Calu3 (cell line): ENCODE data around the gene PTCD2. TPM values are rescaled to one million over a fixed set of nuclear protein-coding genes. Genes with fewer than 3 reads are reported as not detected.

Source experiments
- BruUV-seq: library from RNA; stranded (reverse); fragments of 400-500 nt; replicated peaks from 2 replicates; lab custom pipeline; 2021; lab: Mats Ljungman, UMichigan
- CTCF ChIA-PET: fragments of 300-600 bp; sonication (Branson Sonifier 250); formaldehyde crosslinking; loops from one replicate; lab custom pipeline; 2022; ENCODE audit warnings: antibody characterized with exemption; lab: Charles Lee
- DNase-seq: peaks from one replicate; pipeline ENCODE4 v3.0.0; 2022
- H3K27ac Mint-ChIP-seq: one replicate; pipeline ENCODE4 v1.8.0; 2022; ENCODE audit warnings: mixed read lengths; ENCODE audit not compliant: unreplicated experiment
- H3K27me3 Mint-ChIP-seq: one replicate; pipeline ENCODE4 v1.8.0; 2022; ENCODE audit warnings: mixed read lengths; ENCODE audit not compliant: unreplicated experiment
- H3K36me3 Mint-ChIP-seq: one replicate; pipeline ENCODE4 v1.8.0; 2022; ENCODE audit warnings: mild to moderate bottlenecking, moderate library complexity, mixed read lengths; ENCODE audit not compliant: insufficient read depth, unreplicated experiment
- H3K4me1 Mint-ChIP-seq: one replicate; pipeline ENCODE4 v1.8.0; 2022; ENCODE audit warnings: mild to moderate bottlenecking, low read depth, mixed read lengths; ENCODE audit not compliant: unreplicated experiment
- H3K4me3 Mint-ChIP-seq: one replicate; pipeline ENCODE4 v1.8.0; 2022; ENCODE audit warnings: mild to moderate bottlenecking, low read depth, moderate library complexity, mixed read lengths; ENCODE audit not compliant: unreplicated experiment
- H3K9me3 Mint-ChIP-seq: one replicate; pipeline ENCODE4 v1.8.0; 2022; ENCODE audit warnings: low read depth, mixed read lengths; ENCODE audit not compliant: unreplicated experiment
- intact Hi-C: fragments of 100-400 bp; cut with micrococcal nuclease; formaldehyde crosslinking; loops from one replicate; pipeline ENCODE4 v1.10.0; 2022; ENCODE audit not compliant: unreplicated experiment
- total RNA-seq: library from RNA; stranded (reverse); gene quantifications from 2 replicates; pipeline ENCODE4 v1.2.3, GENCODE V29; 2022
- TF ChIP-seq, protein P1 (sequence below): fragments of 200-600 bp; IDR thresholded peaks from one replicate; pipeline ENCODE4 v1.8.0; 2022; ENCODE audit warnings: antibody characterized with exemption; ENCODE audit not compliant: unreplicated experiment

The PTCD2 gene
- total RNA-seq, 1 experiment from 2014 or later: 14.3 TPM

DNA sequence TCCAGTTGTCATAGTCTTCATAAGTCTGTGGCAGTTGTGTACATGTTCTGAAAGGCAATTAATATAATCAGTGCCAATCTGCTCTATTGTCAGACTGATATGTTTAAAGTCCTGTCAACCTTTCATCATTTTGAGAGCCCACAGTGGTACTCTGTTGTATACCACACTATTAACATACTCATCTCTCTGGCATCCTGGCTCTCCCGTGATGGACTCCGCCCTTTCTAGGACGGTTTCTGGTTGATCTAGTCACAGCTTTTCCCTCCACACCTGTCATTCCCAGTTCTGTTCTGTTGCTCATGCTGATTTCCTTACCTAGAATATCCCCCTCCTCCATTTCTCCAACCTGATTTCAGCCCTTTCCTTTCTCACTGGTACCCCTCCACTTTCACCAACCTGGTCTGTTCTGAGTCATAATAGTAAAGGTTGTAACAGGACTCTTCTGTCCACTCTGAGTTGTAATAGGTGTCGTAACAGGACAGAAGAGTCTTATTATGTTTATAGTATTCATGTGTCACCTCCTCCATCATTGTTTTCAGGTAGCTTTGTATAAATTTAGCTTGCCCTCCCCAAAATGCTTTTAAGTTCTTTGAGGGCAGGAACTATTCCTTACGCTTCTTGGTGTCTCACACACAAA lies 4.1 kb downstream of the PTCD2 start:
- H3K9me3 Mint-ChIP-seq: no peaks in the 10 kb centered on the region
- intact Hi-C loops: no loop called here
- DNase-seq: no peak
- no peaks in the 10 kb centered on the region for H3K27me3 Mint-ChIP-seq
- TF ChIP-seq, protein P1, sequence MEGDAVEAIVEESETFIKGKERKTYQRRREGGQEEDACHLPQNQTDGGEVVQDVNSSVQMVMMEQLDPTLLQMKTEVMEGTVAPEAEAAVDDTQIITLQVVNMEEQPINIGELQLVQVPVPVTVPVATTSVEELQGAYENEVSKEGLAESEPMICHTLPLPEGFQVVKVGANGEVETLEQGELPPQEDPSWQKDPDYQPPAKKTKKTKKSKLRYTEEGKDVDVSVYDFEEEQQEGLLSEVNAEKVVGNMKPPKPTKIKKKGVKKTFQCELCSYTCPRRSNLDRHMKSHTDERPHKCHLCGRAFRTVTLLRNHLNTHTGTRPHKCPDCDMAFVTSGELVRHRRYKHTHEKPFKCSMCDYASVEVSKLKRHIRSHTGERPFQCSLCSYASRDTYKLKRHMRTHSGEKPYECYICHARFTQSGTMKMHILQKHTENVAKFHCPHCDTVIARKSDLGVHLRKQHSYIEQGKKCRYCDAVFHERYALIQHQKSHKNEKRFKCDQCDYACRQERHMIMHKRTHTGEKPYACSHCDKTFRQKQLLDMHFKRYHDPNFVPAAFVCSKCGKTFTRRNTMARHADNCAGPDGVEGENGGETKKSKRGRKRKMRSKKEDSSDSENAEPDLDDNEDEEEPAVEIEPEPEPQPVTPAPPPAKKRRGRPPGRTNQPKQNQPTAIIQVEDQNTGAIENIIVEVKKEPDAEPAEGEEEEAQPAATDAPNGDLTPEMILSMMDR: no peak
- CTCF ChIA-PET: no interaction called here
- no peak overlapping the region for H3K4me3 Mint-ChIP-seq
- no peak overlapping the region for H3K27ac Mint-ChIP-seq
- no TSS peak for BruUV-seq
- H3K36me3 Mint-ChIP-seq: peaks cover 26% of the 10 kb centered on the region
- peaks cover 17% of the 10 kb centered on the region for H3K4me1 Mint-ChIP-seq

GRCh38 chr5:72325566-72326305 lies 5.6 kb downstream of the PTCD2 start:
- Mint-ChIP-seq H3K36me3 (peaks cover 20% of the 10 kb centered on the region), H3K4me1 (peaks cover 17% of the 10 kb centered on the region), H3K27me3 (no peaks in the 10 kb centered on the region), H3K27ac (no peak overlapping the region), H3K4me3 (no peak overlapping the region), H3K9me3 (no peaks in the 10 kb centered on the region)
- intact Hi-C loops: no loop called here
- no TSS peak for BruUV-seq
- CTCF ChIA-PET: interaction anchor here (0.7 kb wide), 1 partner anchor 311 kb away, joined by 3 read pairs; no protein-coding TSS in a partner anchor
- no peak for DNase-seq
- TF ChIP-seq, protein P1: no peak

DNA sequence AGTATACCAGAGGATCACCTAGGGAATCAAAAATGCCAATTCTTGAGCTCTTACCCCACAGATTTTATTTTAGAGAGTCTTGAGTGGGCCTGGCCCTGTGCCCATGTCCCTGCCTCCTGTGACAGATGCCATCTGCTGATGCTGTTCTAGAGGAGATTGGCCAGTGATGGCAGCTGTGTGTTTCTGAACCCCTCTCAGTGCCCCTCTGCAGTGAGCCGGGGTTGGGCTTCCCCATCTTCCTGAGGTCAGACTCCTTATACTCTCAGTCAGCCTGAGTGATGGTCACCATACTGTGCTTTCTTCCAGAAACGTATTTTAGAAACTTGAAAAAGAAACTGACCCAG lies 6.1 kb downstream of the PTCD2 start:
- peaks cover 15% of the 10 kb centered on the region for H3K36me3 Mint-ChIP-seq
- no peak overlapping the region for H3K4me3 Mint-ChIP-seq
- H3K27me3 Mint-ChIP-seq: no peaks in the 10 kb centered on the region
- TF ChIP-seq, protein P1: no peak
- no peak overlapping the region for H3K27ac Mint-ChIP-seq
- peaks cover 17% of the 10 kb centered on the region for H3K4me1 Mint-ChIP-seq
- BruUV-seq: no TSS peak
- no peaks in the 10 kb centered on the region for H3K9me3 Mint-ChIP-seq
- no peak for DNase-seq
- intact Hi-C loops: no loop called here
- CTCF ChIA-PET: no interaction called here

GRCh38 chr5:72328172-72328571 lies 8.0 kb downstream of the PTCD2 start:
- peaks cover 16% of the 10 kb centered on the region for H3K4me1 Mint-ChIP-seq
- no peak overlapping the region for H3K27ac Mint-ChIP-seq
- DNase-seq: no peak
- BruUV-seq: no TSS peak
- H3K4me3 Mint-ChIP-seq: no peak overlapping the region
- CTCF ChIA-PET: no interaction called here
- H3K36me3 Mint-ChIP-seq: peaks cover 13% of the 10 kb centered on the region
- TF ChIP-seq, protein P1: no peak
- intact Hi-C loops: no loop called here
- no peaks in the 10 kb centered on the region for H3K27me3 Mint-ChIP-seq
- H3K9me3 Mint-ChIP-seq: no peaks in the 10 kb centered on the region
